SK-N-SH treated with all-trans-retinoic acid at 6 μM for 48 hours (cell line): ENCODE data around the gene LRP5.

Experiments
- ATAC-seq: fragments of 200-7000 bp; cut with Tn5 transposase; 3 replicates; pipeline ENCODE4 v1.9.1; 2020; ENCODE audit warnings: mild to moderate bottlenecking, moderate library complexity
- ARNTL ChIP-seq: fragments of 450-650 bp; formaldehyde crosslinking; IDR thresholded peaks from 2 replicates; pipeline ENCODE4 v1.5.0; 2020; ENCODE audit warnings: low read depth, mild to moderate bottlenecking, moderate library complexity, borderline replicate concordance
- BACH2 ChIP-seq: fragments of 250-450 bp; sonication (Bioruptor Pico); IDR thresholded peaks from 2 replicates; pipeline ENCODE4 v1.9.0; 2021; ENCODE audit warnings: mild to moderate bottlenecking, borderline replicate concordance
- CSDC2 ChIP-seq: fragments of 250-450 bp; sonication (Bioruptor Pico); IDR thresholded peaks from 2 replicates; pipeline ENCODE4 v1.5.0; 2020; ENCODE audit warnings: mild to moderate bottlenecking, moderate library complexity
- GLIS3 ChIP-seq: fragments of 250-450 bp; sonication (Bioruptor Pico); IDR thresholded peaks from 2 replicates; pipeline ENCODE4 v1.5.0; 2020; ENCODE audit warnings: mild to moderate bottlenecking, moderate library complexity
- ISL1 ChIP-seq: fragments of 250-450 bp; sonication (Bioruptor Pico); IDR thresholded peaks from 2 replicates; pipeline ENCODE4 v2.1.2; 2022; ENCODE audit warnings: mild to moderate bottlenecking, moderate library complexity
- OSR1 ChIP-seq: fragments of 250-450 bp; sonication (Bioruptor Pico); IDR thresholded peaks from 2 replicates; pipeline ENCODE4 v1.8.0; 2022; ENCODE audit warnings: moderate library complexity, mild to moderate bottlenecking, inconsistent platforms
- RARB ChIP-seq: fragments of 250-450 bp; sonication (Bioruptor Pico); IDR thresholded peaks from 2 replicates; pipeline ENCODE4 v1.8.0; 2021; ENCODE audit warnings: mild to moderate bottlenecking, moderate library complexity
- SNAI2 ChIP-seq: fragments of 250-450 bp; sonication (Bioruptor Pico); IDR thresholded peaks from 2 replicates; pipeline ENCODE4 v1.5.0; 2020; ENCODE audit warnings: mild to moderate bottlenecking, moderate library complexity
- ZC3H10 ChIP-seq: fragments of 250-450 bp; sonication (Bioruptor Pico); IDR thresholded peaks from 2 replicates; pipeline ENCODE4 v1.5.1; 2021; ENCODE audit warnings: mild to moderate bottlenecking, moderate library complexity
- ZFP30 ChIP-seq: fragments of 450-650 bp; formaldehyde crosslinking; IDR thresholded peaks from 2 replicates; pipeline ENCODE4 v1.5.0; 2022; ENCODE audit warnings: mild to moderate bottlenecking, moderate library complexity
- ZNF565 ChIP-seq: fragments of 450-650 bp; formaldehyde crosslinking; conservative IDR thresholded peaks from 2 replicates; pipeline ENCODE4 v1.5.0; 2020; ENCODE audit warnings: low read depth, mild to moderate bottlenecking, moderate library complexity
- ZNF70 ChIP-seq: fragments of 450-650 bp; formaldehyde crosslinking; IDR thresholded peaks from 2 replicates; pipeline ENCODE4 v1.5.0; 2020; ENCODE audit warnings: mild to moderate bottlenecking, moderate library complexity
- ZNF8 ChIP-seq: fragments of 450-650 bp; formaldehyde crosslinking; IDR thresholded peaks from 2 replicates; pipeline ENCODE4 v1.5.0; 2020; ENCODE audit warnings: mild to moderate bottlenecking, moderate library complexity
- TF ChIP-seq, protein P1 (sequence below): fragments of 250-450 bp; sonication (Bioruptor Pico); IDR thresholded peaks from 2 replicates; pipeline ENCODE4 v1.8.0; 2020; ENCODE audit warnings: mild to moderate bottlenecking, moderate library complexity, borderline replicate concordance
- TF ChIP-seq, protein P2 (sequence below): fragments of 250-450 bp; sonication (Bioruptor Pico); IDR thresholded peaks from 2 replicates; pipeline ENCODE4 v1.5.1; 2021; ENCODE audit warnings: mild to moderate bottlenecking, moderate library complexity
- TF ChIP-seq, protein P3 (sequence below): fragments of 250-450 bp; sonication (Bioruptor Pico); IDR thresholded peaks from 2 replicates; pipeline ENCODE4 v1.5.0; 2020; ENCODE audit warnings: mild to moderate bottlenecking, moderate library complexity
- TF ChIP-seq, protein P4 (sequence below): fragments of 250-450 bp; sonication (Bioruptor Pico); IDR thresholded peaks from 2 replicates; pipeline ENCODE4 v1.5.1; 2020; ENCODE audit warnings: low read depth, mild to moderate bottlenecking, moderate library complexity

The LRP5 gene

DNA sequence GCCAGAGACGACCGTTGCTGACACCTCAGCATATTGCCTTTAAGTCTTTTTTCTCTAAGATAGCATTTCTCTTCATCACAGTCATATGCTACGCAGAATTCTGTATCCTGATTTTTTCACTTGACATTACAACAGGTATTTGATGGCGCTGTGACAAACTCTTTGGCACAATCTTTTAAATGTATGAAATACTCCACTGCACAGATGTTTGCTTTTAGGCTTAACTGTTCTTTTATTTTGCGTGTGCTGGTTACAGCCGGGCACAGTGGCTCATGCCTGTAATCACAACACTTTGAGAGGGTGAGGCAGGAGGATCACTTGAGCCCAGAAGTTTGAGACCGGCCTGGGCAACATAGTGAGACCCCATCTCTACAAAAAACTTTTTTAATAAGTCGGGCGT is 96.1 kb downstream of the LRP5 start (continued):
- TF ChIP-seq ZNF8 (CRISPR knock-in tag) (no peak), ARNTL (CRISPR knock-in tag) (no peak), OSR1 (CRISPR knock-in tag) (no peak), ZC3H10 (CRISPR knock-in tag) (no peak), ZFP30 (CRISPR knock-in tag) (no peak)
- TF ChIP-seq, protein P1, sequence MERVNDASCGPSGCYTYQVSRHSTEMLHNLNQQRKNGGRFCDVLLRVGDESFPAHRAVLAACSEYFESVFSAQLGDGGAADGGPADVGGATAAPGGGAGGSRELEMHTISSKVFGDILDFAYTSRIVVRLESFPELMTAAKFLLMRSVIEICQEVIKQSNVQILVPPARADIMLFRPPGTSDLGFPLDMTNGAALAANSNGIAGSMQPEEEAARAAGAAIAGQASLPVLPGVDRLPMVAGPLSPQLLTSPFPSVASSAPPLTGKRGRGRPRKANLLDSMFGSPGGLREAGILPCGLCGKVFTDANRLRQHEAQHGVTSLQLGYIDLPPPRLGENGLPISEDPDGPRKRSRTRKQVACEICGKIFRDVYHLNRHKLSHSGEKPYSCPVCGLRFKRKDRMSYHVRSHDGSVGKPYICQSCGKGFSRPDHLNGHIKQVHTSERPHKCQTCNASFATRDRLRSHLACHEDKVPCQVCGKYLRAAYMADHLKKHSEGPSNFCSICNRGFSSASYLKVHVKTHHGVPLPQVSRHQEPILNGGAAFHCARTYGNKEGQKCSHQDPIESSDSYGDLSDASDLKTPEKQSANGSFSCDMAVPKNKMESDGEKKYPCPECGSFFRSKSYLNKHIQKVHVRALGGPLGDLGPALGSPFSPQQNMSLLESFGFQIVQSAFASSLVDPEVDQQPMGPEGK (CRISPR knock-in tag): no peak

DNA sequence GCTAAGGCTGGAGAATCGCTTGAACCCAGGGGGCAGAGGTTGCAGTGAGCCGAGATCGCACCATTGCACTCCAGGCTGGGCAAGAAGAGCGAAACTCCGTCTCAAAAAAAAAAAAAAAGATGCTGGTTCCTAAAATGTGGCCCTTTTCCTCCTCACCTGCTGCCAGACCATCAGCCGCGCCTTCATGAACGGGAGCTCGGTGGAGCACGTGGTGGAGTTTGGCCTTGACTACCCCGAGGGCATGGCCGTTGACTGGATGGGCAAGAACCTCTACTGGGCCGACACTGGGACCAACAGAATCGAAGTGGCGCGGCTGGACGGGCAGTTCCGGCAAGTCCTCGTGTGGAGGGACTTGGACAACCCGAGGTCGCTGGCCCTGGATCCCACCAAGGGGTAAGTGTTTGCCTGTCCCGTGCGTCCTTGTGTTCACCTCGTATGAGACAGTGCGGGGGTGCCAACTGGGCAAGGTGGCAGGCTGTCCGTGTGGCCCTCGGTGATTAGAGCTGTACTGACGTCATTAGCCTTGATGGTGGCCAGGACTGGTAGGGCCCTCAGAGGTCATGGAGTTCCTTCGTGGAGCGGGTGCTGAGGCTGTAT is 97.5 kb downstream of the LRP5 start:
- ATAC-seq: no peak
- TF ChIP-seq ZNF565 (CRISPR knock-in tag) (no peak), CSDC2 (no peak), BACH2 (CRISPR knock-in tag) (no peak), ARNTL (CRISPR knock-in tag) (no peak), SNAI2 (CRISPR knock-in tag) (no peak), ZNF8 (CRISPR knock-in tag) (no peak), RARB (CRISPR knock-in tag) (no peak), GLIS3 (CRISPR knock-in tag) (no peak)
- TF ChIP-seq, protein P2, sequence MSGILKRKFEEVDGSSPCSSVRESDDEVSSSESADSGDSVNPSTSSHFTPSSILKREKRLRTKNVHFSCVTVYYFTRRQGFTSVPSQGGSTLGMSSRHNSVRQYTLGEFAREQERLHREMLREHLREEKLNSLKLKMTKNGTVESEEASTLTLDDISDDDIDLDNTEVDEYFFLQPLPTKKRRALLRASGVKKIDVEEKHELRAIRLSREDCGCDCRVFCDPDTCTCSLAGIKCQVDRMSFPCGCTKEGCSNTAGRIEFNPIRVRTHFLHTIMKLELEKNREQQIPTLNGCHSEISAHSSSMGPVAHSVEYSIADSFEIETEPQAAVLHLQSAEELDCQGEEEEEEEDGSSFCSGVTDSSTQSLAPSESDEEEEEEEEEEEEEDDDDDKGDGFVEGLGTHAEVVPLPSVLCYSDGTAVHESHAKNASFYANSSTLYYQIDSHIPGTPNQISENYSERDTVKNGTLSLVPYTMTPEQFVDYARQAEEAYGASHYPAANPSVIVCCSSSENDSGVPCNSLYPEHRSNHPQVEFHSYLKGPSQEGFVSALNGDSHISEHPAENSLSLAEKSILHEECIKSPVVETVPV: no peak
- TF ChIP-seq, protein P3, sequence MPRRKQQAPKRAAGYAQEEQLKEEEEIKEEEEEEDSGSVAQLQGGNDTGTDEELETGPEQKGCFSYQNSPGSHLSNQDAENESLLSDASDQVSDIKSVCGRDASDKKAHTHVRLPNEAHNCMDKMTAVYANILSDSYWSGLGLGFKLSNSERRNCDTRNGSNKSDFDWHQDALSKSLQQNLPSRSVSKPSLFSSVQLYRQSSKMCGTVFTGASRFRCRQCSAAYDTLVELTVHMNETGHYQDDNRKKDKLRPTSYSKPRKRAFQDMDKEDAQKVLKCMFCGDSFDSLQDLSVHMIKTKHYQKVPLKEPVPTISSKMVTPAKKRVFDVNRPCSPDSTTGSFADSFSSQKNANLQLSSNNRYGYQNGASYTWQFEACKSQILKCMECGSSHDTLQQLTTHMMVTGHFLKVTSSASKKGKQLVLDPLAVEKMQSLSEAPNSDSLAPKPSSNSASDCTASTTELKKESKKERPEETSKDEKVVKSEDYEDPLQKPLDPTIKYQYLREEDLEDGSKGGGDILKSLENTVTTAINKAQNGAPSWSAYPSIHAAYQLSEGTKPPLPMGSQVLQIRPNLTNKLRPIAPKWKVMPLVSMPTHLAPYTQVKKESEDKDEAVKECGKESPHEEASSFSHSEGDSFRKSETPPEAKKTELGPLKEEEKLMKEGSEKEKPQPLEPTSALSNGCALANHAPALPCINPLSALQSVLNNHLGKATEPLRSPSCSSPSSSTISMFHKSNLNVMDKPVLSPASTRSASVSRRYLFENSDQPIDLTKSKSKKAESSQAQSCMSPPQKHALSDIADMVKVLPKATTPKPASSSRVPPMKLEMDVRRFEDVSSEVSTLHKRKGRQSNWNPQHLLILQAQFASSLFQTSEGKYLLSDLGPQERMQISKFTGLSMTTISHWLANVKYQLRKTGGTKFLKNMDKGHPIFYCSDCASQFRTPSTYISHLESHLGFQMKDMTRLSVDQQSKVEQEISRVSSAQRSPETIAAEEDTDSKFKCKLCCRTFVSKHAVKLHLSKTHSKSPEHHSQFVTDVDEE (CRISPR knock-in tag): no peak
- TF ChIP-seq, protein P1 (CRISPR knock-in tag): no peak

DNA sequence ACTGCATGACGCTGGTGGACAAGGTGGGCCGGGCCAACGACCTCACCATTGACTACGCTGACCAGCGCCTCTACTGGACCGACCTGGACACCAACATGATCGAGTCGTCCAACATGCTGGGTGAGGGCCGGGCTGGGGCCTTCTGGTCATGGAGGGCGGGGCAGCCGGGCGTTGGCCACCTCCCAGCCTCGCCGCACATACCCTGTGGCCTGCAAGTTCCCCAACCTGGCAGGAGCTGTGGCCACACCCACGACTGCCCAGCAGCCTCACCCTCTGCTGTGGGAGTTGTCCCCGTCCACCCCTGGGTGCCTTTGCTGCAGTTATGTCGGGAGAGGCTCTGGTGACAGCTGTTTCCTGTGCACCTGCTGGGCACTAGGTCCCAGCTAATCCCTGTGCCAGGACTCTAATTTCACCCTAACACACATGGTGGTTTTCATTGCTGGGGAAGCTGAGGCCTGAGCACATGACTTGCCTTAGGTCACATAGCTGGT is 99.2 kb downstream of the LRP5 start:
- ATAC-seq: no peak
- TF ChIP-seq ISL1 (CRISPR knock-in tag): no peak

DNA sequence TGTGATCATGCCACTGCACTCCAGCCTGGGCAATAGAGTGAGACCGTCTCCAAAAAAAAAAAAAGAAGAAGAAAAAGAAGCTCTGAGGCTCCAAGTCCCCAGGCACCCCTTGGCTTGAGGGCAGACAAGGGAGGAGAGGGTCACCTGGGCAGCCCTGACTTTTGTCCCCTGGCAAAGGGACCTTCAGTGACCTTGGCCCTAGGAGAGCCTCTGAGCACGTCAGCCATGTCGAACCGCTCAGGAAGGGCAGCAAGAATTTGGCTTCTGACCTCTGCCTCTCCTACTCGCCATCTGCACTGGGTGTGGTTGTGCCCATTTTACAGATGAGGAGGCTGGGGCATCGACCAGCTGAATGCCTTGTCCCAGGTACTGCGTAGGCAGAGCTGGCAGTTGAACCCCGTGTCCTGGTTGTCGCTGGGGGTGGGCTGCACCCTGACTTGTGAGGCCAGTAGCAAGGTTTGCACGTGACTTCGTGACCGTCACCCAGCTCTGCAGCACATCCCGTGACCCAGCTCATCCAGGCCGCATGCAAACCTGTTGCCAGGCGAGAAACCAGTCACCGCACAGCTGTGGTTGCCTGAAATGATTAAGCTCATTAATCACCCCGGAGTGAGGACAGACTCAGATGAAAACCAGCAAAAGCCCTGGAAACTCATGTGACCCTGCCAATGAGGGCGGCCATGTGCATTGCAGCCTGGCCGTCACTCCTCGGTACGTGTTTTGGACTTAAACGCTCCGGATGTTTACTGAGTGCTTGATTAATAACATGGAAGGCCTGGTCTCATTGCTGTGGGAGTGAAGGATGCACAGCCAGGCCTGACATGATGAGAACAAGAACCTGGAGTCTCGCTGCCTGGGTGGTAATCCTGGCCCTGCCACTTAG is 100.4 kb downstream of the LRP5 start:
- no peak for ATAC-seq
- TF ChIP-seq RARB (CRISPR knock-in tag) (no peak), ZNF70 (no peak), ZNF565 (CRISPR knock-in tag) (no peak), ISL1 (CRISPR knock-in tag) (no peak)
- TF ChIP-seq, protein P4, sequence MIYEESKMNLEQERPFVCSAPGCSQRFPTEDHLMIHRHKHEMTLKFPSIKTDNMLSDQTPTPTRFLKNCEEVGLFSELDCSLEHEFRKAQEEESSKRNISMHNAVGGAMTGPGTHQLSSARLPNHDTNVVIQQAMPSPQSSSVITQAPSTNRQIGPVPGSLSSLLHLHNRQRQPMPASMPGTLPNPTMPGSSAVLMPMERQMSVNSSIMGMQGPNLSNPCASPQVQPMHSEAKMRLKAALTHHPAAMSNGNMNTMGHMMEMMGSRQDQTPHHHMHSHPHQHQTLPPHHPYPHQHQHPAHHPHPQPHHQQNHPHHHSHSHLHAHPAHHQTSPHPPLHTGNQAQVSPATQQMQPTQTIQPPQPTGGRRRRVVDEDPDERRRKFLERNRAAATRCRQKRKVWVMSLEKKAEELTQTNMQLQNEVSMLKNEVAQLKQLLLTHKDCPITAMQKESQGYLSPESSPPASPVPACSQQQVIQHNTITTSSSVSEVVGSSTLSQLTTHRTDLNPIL (CRISPR knock-in tag): no peak
